ENCODE results near the gene EFCC1. TPM values are rescaled to one million over a fixed set of nuclear protein-coding genes. Genes with fewer than 3 reads are reported as not detected.

EFCC1 gene, protein sequence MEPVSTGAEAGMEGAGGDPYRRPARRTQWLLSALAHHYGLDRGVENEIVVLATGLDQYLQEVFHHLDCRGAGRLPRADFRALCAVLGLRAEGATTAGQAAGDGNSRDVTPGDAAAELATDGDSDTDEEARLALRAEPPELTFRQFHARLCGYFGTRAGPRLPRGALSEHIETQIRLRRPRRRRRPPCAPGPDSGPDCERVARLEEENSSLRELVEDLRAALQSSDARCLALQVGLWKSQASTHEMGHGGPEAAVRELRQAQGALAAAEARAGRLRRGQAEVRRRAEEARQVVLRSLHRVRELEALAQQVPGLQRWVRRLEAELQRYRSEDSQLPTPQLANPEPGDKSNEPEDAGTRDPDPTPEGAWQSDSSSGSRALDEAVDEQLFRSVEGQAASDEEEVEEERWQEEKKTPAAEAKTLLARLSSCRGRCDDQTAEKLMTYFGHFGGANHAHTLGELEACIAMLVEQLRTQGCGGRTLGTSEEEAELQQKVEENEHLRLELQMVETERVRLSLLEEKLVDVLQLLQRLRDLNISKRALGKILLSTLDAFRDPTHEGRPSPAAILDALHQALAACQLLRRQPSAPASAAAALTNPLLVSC
- total RNA-seq (2014; rRNA removed; shearing (Covaris generic); ENCODE audit: low replicate concordance): not detected in 2 replicates

DNA sequence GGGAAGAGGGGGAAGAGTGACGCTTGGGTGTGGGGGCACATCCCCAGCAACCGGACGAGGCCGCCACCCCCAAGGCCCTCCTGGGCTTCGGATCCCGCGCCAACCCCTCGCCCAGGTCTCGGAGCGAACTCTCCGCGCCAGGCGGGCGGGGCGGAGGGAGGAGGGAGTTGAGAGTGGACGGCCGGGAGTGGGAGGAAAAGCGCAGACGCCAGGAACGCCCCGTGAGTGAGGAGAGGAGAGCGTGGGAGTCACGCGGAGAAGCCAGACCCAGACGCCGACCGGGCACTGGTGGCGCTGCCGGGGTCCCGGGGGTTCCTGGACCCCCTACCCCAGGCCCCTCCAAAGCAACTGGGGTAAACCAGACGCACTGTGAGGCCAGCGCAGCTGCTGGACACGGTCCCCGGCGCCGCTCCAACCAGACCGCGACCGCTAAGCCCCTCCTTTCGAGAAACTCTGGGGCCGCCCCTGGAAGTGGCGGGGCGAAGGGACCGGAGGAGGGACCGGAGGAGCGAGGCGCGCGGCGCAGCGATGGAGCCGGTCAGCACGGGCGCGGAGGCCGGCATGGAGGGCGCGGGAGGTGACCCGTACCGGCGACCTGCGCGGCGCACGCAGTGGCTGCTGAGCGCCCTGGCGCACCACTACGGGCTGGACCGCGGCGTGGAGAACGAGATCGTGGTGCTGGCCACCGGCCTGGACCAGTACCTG lies at the start of gene EFCC1:
Gene EFCC1, plus strand, starts transcription at position 204 of the 705 bp plus-strand sequence. Its CDS starts 325 bp downstream, at position 529.
- Histone ChIP-seq H3K9me3 (ENCODE audit: low read length) (no peaks in the 10 kb centered on the region), H3K36me3 (ENCODE audit: insufficient read depth, low read length) (no peaks in the 10 kb centered on the region), H4K20me1 (ENCODE audit: insufficient read depth, low read depth, low read length) (no peaks in the 10 kb centered on the region), H3K27ac (ENCODE audit: low read length) (no peak within 1 kb of the TSS), H3K79me2 (ENCODE audit: low read length) (no peaks in the 10 kb centered on the region), H3K9me2 (replicated peaks; ENCODE audit: insufficient read depth, low read length) (no peaks in the 10 kb centered on the region), H3K4me2 (ENCODE audit: low read depth, low read length, poor library complexity, severe bottlenecking) (no peak within 1 kb of the TSS), H3K9ac (ENCODE audit: low read length) (no peak within 1 kb of the TSS), H2AFZ (ENCODE audit: low read length) (no peak within 1 kb of the TSS), H3K4me1 (ENCODE audit: low read length) (no peaks in the 10 kb centered on the region), H3K4me3 (ENCODE audit: low read length) (no peak within 1 kb of the TSS), H3K27me3 (ENCODE audit: low read length) (no peaks in the 10 kb centered on the region)
- DNase-seq: no peak

DNA sequence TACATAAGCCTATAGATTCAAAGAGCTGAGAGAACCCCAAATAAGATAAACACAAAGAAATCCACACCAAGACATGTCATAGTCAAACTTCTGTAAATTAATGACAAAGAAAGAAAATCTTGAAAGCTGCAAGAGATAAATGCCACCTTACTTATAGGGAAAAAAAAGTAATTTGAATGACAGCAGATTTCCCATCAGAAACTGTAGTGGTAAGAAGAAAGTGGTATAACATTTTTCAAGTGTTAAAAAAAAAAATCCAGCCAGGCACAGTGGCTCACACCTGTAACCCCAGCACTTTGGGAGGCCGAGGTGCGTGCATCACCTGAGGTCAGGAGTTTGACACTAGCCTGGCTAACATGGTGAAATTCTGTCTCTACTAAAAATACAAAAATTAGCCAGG lies 44.7 kb upstream of the EFCC1 start:
- Histone ChIP-seq H2AFZ (ENCODE audit: low read length) (no peak overlapping the region), H3K4me2 (ENCODE audit: low read depth, low read length, poor library complexity, severe bottlenecking) (no peak overlapping the region), H3K9ac (ENCODE audit: low read length) (no peak overlapping the region), H3K9me2 (replicated peaks; ENCODE audit: insufficient read depth, low read length) (no peaks in the 10 kb centered on the region), H4K20me1 (ENCODE audit: insufficient read depth, low read depth, low read length) (no peaks in the 10 kb centered on the region), H3K27ac (ENCODE audit: low read length) (no peak overlapping the region), H3K4me3 (ENCODE audit: low read length) (no peak overlapping the region), H3K4me1 (ENCODE audit: low read length) (no peaks in the 10 kb centered on the region), H3K79me2 (ENCODE audit: low read length) (no peaks in the 10 kb centered on the region), H3K27me3 (ENCODE audit: low read length) (no peaks in the 10 kb centered on the region), H3K9me3 (ENCODE audit: low read length) (no peaks in the 10 kb centered on the region), H3K36me3 (ENCODE audit: insufficient read depth, low read length) (no peaks in the 10 kb centered on the region)
- DNase-seq: no peak

DNA sequence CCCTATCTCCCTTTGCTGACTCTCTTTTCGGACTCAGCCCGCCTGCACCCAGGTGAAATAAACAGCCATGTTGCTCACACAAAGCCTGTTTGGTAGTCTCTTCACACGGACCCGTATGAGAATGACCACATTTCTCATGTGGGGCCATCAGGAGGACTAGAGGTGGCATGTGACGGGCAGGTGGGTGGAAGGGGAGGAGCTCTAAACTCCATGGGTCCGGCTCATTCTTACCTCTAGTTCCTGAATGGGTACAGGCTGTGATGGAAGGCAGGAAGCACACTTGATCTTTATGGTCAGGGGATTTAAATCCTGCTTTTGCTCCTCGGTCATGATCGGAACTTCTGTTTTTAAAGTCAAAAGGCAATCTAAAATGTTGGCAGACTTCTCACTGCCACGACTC lies 35.8 kb upstream of the EFCC1 start:
- no peaks in the 10 kb centered on the region for H3K9me2 ChIP-seq (replicated peaks; ENCODE audit: insufficient read depth, low read length)

DNA sequence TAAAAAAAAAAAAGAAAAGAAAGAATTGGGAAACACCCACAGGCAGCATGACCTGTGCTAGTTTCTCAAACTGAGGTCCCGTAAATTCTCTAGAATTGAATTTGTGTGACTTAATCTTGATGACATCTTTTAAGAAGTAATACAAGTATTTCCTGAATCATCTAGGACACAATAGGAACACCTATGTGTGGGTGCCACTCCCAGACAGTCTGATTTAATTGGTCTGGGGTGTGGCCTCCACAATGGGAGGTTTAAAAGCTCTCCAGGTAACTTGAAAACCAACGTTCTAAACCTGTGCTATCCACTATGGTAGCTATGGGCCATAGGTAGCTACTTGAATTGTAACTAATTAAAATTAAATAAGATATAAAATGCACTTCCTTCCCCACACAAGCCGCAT lies 35.3 kb upstream of the EFCC1 start:
- Histone ChIP-seq H3K4me3 (ENCODE audit: low read length) (no peak overlapping the region), H3K36me3 (ENCODE audit: insufficient read depth, low read length) (no peaks in the 10 kb centered on the region), H3K27ac (ENCODE audit: low read length) (no peak overlapping the region), H2AFZ (ENCODE audit: low read length) (no peak overlapping the region), H3K27me3 (ENCODE audit: low read length) (no peaks in the 10 kb centered on the region), H3K9ac (ENCODE audit: low read length) (no peak overlapping the region), H3K9me3 (ENCODE audit: low read length) (no peaks in the 10 kb centered on the region), H4K20me1 (ENCODE audit: insufficient read depth, low read depth, low read length) (no peaks in the 10 kb centered on the region), H3K79me2 (ENCODE audit: low read length) (no peaks in the 10 kb centered on the region), H3K4me2 (ENCODE audit: low read depth, low read length, poor library complexity, severe bottlenecking) (no peak overlapping the region), H3K4me1 (ENCODE audit: low read length) (no peaks in the 10 kb centered on the region), H3K9me2 (replicated peaks; ENCODE audit: insufficient read depth, low read length) (no peaks in the 10 kb centered on the region)
- no peak for DNase-seq

More for the DNA sequence above, 35.8 kb upstream of the EFCC1 start:
- no peaks in the 10 kb centered on the region for H4K20me1 ChIP-seq (ENCODE audit: insufficient read depth, low read depth, low read length)
- no peaks in the 10 kb centered on the region for H3K27me3 ChIP-seq (ENCODE audit: low read length)
- no peak overlapping the region for H3K9ac ChIP-seq (ENCODE audit: low read length)
- no peak overlapping the region for H3K4me3 ChIP-seq (ENCODE audit: low read length)
- H3K36me3 ChIP-seq (ENCODE audit: insufficient read depth, low read length): no peaks in the 10 kb centered on the region
- no peak overlapping the region for H3K4me2 ChIP-seq (ENCODE audit: low read depth, low read length, poor library complexity, severe bottlenecking)
- no peaks in the 10 kb centered on the region for H3K4me1 ChIP-seq (ENCODE audit: low read length)
- H3K27ac ChIP-seq (ENCODE audit: low read length): no peak overlapping the region
- H3K79me2 ChIP-seq (ENCODE audit: low read length): no peaks in the 10 kb centered on the region
- DNase-seq: no peak
- H2AFZ ChIP-seq (ENCODE audit: low read length): no peak overlapping the region
- no peaks in the 10 kb centered on the region for H3K9me3 ChIP-seq (ENCODE audit: low read length)

DNA sequence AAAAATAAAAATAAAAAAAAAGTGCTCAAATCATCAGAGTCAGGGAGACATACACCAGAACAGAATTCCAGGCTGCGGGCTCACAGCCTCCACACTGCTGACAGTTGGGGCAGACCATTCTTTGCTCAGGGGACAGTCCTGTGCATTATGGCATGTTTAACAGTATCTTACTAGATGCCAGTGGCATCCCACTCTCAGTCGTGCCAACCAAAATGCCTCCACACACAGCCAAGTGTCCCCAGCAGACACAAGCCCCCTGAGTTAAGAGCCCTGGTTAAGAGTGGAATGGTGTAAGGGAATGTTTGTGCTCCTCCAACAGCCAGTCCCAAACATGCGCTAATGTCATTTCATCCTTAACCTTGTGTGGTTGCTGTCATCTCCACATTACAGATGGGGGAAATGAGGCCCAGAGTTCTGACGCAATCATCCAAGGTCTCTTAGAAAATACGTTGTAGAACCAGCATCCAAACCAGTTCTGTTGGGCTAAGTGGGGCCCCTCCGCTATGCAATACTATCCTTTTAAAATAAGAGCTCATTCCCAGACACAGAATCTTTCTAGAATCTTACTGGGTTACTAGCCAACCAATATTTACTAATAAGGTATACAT lies 33.3 kb upstream of the EFCC1 start:
- Histone ChIP-seq H3K9me2 (replicated peaks; ENCODE audit: insufficient read depth, low read length) (no peaks in the 10 kb centered on the region), H3K9ac (ENCODE audit: low read length) (no peak overlapping the region), H2AFZ (ENCODE audit: low read length) (no peak overlapping the region), H3K9me3 (ENCODE audit: low read length) (no peaks in the 10 kb centered on the region), H3K4me1 (ENCODE audit: low read length) (no peaks in the 10 kb centered on the region), H3K36me3 (ENCODE audit: insufficient read depth, low read length) (no peaks in the 10 kb centered on the region), H3K79me2 (ENCODE audit: low read length) (no peaks in the 10 kb centered on the region), H4K20me1 (ENCODE audit: insufficient read depth, low read depth, low read length) (no peaks in the 10 kb centered on the region), H3K27ac (ENCODE audit: low read length) (no peak overlapping the region), H3K4me3 (ENCODE audit: low read length) (no peak overlapping the region), H3K27me3 (ENCODE audit: low read length) (no peaks in the 10 kb centered on the region), H3K4me2 (ENCODE audit: low read depth, low read length, poor library complexity, severe bottlenecking) (no peak overlapping the region)
- DNase-seq: no peak

DNA sequence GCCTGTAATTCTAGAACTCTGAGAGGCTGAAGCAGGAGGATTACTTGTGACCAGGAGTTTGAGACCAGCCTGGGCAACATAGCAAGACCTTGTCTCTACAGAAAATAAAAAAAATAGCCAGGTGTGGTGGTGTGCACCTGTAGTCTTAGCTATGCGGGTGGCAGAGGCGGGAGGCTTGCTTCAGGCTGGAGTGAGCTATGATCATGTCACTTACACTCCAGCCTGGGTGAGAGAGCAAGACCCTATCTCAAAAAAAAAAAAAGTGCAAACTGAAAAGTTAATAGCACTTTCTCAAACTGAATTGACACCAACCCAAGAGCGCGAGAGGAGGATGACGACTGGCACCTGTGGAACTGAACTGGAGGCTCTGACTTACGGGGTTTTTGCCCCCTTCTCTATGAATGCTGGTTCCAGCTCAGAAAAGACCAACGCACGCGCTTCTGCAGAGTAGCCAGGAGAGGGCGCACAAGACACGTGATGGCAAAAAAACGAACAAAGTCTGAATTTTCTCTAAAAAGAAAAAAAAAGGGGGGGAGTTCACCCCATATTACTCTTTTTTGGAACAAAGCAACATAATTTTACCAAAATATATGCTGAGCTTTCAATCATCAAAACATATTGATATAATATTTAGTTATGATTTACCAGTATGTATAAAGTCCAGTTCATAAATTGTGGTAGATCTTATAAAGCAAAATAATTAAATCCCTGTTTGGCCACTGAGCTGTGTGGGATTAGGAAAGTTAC lies 30.9 kb upstream of the EFCC1 start:
- Histone ChIP-seq H3K9me3 (ENCODE audit: low read length) (no peaks in the 10 kb centered on the region), H4K20me1 (ENCODE audit: insufficient read depth, low read depth, low read length) (no peaks in the 10 kb centered on the region), H2AFZ (ENCODE audit: low read length) (no peak overlapping the region), H3K27me3 (ENCODE audit: low read length) (no peaks in the 10 kb centered on the region), H3K4me2 (ENCODE audit: low read depth, low read length, poor library complexity, severe bottlenecking) (no peak overlapping the region), H3K9ac (ENCODE audit: low read length) (no peak overlapping the region), H3K4me3 (ENCODE audit: low read length) (no peak overlapping the region), H3K27ac (ENCODE audit: low read length) (no peak overlapping the region), H3K79me2 (ENCODE audit: low read length) (no peaks in the 10 kb centered on the region), H3K9me2 (replicated peaks; ENCODE audit: insufficient read depth, low read length) (no peaks in the 10 kb centered on the region), H3K4me1 (ENCODE audit: low read length) (no peaks in the 10 kb centered on the region), H3K36me3 (ENCODE audit: insufficient read depth, low read length) (no peaks in the 10 kb centered on the region)
- peak; percentile 81 for DNase-seq

DNA sequence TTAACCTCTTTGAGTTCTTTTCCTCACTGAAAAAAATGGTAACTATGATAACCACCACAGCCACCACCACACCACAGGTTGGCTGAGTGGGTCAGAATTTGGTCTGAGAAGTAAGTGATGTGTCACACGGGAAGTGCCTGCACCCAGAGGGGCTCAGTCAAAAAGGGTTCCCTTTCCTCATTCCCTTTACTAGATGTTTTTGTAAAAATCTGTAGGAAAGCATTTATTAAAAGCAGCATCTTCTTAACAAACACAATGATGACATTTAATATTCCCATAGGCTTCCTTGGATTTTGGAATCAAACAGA lies 30.4 kb upstream of the EFCC1 start:
- no peaks in the 10 kb centered on the region for H3K4me1 ChIP-seq (ENCODE audit: low read length)
- no peaks in the 10 kb centered on the region for H4K20me1 ChIP-seq (ENCODE audit: insufficient read depth, low read depth, low read length)
- H3K9me3 ChIP-seq (ENCODE audit: low read length): no peaks in the 10 kb centered on the region
- H3K9ac ChIP-seq (ENCODE audit: low read length): no peak overlapping the region
- no peak overlapping the region for H3K4me3 ChIP-seq (ENCODE audit: low read length)
- no peaks in the 10 kb centered on the region for H3K27me3 ChIP-seq (ENCODE audit: low read length)
- H3K36me3 ChIP-seq (ENCODE audit: insufficient read depth, low read length): no peaks in the 10 kb centered on the region
- no peak overlapping the region for H2AFZ ChIP-seq (ENCODE audit: low read length)
- H3K4me2 ChIP-seq (ENCODE audit: low read depth, low read length, poor library complexity, severe bottlenecking): no peak overlapping the region
- DNase-seq: no peak
- H3K79me2 ChIP-seq (ENCODE audit: low read length): no peaks in the 10 kb centered on the region
- no peaks in the 10 kb centered on the region for H3K9me2 ChIP-seq (replicated peaks; ENCODE audit: insufficient read depth, low read length)
- H3K27ac ChIP-seq (ENCODE audit: low read length): no peak overlapping the region
